GM18870 (cell line): ENCODE measurements around the gene MBNL2.

ENCODE experiments used
- ATAC-seq: cut with Tn5 transposase; IDR thresholded peaks from one replicate; pipeline ENCODE4 v1.9.1; 2021; ENCODE audit warnings: moderate library complexity; ENCODE audit not compliant: unreplicated experiment

Gene MBNL2

DNA sequence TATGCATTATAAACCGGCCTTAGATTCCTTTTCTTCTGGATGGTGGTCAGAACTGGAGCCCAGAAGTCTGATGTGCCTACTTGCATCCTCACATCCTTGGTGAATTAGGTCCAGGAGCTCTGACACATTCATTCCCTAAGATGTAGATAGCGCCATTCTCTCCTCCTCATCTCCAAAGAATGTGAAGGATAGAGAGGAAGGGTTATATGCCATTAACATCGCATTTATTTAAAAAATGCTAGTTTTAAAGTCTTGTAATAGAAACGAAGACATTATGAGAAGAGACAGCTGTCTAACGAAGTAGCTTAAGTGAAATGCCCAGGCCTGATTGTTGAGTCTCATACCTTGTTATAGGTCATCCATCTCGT is 9.7 kb downstream of the MBNL2 start:
- no peak for ATAC-seq

GRCh38 chr13:97233499-97233898 is 11.4 kb downstream of the MBNL2 start:
- no peak for ATAC-seq

DNA sequence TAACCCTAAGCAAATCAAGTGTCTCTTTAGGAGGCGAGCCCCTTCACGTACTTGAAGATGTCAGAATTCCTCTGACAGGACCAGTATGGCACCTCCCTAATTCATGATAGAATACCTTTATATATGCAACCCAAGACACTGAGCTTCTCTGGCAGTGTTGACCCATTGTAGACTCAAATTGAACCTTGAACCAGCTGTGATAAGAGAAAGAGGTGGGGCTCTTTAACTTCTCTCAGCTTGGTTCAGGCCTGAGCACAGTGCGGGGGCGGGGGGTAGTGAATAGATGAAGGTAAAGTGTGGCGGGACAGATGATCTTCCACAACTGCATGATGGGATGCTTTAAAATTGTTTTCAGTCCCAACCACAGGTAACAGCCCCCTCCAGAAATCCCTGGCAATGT is 12.1 kb downstream of the MBNL2 start:
- ATAC-seq, result no peak

DNA sequence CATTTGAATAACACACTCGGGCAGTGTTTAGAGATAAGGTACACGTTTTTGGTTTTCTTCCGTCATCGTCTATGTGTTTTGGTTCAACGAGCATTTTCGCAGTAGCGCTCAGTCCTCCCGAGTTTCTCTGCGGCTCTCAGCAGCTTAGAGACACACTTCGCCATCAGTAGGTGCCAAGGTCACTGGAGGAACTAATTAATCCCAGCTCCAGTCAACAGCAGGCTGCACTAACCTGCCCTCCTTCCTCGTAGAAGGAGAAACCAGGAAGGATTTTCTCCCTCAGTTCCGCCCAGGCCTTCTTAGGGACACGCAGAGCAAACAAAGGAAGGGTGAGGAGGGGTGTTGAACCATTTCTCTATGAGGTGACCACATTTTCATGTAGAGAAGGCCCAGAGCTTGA is 12.6 kb downstream of the MBNL2 start:
- ATAC-seq, result no peak

DNA sequence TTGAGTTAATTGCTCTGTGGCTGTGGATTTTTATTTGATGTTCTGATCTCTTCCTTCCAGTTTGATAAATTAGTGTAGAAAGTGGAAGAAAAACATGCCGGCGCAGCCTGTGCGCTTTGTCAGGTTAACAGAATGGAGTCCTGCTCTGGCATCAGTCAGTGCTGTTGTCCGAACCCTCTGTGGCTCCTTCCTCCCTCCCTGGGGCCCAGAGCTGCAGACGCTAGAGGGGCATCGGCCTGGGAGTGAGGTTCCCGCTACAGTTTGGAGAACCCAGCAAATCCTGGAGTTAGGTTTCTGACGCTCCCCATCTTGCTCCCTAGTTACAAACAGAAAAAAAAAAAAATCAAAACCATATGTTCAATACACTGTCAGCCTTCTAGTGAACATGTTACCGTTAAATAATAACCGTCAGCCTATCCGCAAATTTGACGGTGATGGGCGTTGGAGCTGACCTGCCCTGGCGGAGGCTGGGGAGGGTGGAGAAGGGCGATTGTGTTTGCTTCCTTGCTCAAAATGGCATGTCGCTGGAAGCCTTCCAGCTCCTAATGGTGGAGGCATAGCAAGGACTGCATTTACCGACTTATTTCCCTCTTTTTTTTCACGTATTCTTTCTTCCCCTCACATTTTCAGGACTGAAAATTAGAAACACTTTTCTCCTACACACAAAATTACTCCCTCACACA is 13.6 kb downstream of the MBNL2 start:
- ATAC-seq, result no peak

GRCh38 chr13:97237388-97237787 is 15.3 kb downstream of the MBNL2 start:
- no peak for ATAC-seq

GRCh38 chr13:97238432-97238831 is 16.3 kb downstream of the MBNL2 start:
- no peak for ATAC-seq

DNA sequence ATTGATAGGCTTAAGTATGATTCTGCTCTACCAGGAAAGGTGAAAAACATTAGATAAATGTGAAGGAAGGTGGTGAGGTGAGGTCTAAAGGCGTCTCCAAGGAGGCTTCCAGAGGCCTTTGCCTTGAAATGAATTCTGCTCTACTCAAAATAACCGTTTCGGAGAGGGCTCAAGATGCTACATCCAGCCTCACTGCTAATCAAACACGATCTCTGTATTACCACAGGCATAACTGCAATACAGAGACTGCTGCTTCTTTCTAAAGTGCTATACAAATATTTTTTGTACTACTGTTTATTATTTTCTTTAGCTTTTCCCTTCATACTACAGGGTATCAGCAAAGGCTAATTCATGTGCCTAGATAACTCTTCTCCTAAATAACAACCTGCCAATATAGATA is 16.8 kb downstream of the MBNL2 start:
- no peak for ATAC-seq

GRCh38 chr13:97239306-97239705 is 17.2 kb downstream of the MBNL2 start:
- no peak for ATAC-seq

DNA sequence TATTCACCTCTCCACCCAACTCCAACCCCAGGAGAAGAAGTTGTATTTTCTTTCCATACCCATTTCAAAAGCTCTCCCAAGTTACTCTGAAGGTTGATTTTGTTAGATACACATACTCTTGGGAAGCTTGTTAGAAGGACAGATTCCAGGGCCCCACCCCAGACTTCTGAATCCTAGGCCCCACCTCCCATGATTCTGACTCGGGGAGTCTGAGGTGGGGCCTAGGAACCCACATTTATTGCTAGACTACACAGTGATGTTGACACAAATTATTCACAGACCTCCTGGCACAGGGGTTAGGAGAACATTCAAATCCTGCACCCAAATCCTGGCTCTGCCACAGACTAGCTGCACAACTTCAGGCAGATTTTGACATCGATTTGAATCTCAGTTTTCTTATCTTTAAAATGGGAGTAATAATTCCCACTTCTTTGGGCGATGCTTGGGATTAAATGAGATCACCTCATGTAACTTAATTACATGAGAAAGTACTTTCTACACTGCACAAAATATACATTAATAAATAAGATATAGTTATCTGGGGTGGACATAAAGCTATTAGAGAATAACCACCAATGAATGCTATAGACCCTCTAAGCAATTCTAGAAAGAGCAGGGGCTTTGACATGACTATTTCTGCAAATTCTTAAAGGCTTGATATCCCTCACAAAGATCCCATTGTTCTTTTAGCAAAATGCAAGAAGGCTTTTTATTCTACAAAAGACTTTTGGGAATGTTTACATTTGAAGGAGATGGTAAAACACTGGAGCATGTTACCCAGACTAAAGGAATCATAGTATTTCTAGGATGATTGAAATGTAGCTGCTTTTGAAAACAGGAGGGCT is 18.0 kb downstream of the MBNL2 start:
- no peak for ATAC-seq

- no peak for ATAC-seq
Measured at GRCh38 chr13:97240788-97241734, 18.9 kb downstream of the MBNL2 start.

DNA sequence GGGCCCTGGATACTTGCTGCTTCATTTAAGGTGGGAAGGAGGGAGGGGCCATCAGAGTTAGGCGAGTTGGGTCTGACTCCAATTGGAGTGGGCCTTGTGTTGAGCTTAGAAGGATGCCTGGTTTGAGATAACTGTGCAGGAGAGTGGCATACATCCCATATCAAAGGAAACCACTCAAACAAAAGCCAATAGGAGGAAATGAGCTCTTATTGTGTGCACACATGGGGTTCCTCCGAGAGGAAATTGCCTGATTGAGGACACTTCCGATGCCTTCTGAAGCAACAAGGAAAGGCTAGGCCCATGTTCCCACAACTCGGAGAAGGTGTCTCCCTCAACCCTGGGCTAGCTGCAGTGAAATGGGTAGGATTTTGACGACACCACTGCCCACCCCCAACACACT is 19.6 kb downstream of the MBNL2 start:
- no peak for ATAC-seq

GRCh38 chr13:97242755-97243497 is 20.8 kb downstream of the MBNL2 start:
- no peak for ATAC-seq

GRCh38 chr13:97243915-97244781 is 22.0 kb downstream of the MBNL2 start:
- ATAC-seq, result no peak

GRCh38 chr13:97245011-97245410 is 22.9 kb downstream of the MBNL2 start:
- no peak for ATAC-seq

DNA sequence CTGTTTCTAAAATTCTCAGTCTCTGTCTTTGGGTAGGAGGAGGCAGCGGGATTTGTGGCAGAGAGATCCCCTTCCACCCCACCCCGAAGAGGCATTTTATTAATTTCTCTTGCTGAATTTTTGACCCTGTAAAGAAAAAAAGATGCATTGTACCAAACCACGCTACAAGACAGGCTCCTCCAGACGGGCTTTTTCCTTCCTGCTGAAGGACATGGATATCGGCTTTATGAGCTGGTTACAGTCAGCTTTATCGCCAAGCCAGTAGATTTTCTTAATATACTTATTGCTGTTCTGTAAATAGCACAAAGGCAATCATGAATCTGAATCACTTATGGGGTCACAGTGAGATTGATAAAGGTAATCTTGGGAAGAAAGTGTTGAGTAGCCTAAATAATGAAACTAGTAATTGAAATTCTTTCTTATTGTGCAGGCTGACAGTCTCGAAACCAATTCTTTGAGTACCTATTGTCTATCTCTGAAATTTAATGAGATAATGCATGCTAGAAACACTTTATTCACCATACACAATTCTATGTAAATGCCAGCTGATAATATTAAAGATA is 24.5 kb downstream of the MBNL2 start:
- ATAC-seq, result no peak

GRCh38 chr13:97248243-97248642 is 26.1 kb downstream of the MBNL2 start:
- no peak for ATAC-seq

DNA sequence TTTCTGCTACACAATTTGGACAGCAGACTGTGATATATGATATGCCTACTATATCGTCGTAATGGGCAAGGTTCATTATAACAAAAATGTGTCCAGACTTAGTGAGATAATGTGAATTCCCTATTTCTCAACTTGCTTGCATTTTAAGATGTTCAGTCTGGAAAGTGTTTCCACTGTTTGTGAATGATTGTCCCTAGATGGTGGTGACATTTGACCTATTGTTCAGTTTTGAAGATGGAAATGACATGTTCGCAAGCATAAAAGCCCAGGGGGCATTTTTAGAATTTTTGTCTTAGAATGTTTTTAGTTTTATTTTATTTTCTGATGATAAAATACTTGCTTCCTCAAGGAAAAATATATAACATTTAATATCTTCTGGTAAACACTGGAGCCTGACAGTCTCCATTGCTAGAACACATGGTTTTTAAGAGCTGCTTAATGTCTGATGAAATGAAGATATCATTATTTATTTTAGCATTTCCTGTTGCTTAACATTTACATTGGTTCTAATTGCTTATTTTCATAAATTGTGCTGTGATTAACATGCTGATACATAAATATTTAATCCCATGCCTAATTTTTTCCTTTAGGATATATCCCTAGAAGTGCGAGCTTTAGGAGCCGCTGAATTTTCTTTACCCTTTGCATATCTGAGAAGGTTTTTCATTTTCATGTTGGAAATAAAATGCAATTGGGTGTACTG is 27.1 kb downstream of the MBNL2 start:
- no peak for ATAC-seq
